Measurements from ENCODE around the gene YIPF7.

DNA sequence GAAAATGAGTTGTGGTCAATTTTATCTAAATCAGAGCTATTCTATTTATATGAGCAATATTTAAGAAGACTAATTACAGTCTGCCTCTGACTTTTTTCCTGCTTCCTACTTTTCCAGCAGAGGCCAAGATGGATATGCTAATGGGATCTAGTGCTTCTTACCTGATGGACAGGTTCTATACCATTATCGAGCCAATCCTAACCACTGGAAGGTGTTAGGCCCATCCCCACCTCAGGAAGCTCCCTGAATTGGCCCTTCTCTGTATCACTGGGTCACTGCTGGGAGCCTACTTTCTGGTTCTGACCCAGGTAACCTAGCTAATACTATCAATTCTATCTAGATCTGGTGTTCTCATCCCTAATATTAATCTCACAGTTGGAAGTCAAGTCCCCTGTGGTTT is 577 bp upstream of the YIPF7 start:
- no peak for TF ChIP-seq POLR2AphosphoS5 (IDR thresholded peaks at IDR 0.05)
- TF ChIP-seq, protein P1, sequence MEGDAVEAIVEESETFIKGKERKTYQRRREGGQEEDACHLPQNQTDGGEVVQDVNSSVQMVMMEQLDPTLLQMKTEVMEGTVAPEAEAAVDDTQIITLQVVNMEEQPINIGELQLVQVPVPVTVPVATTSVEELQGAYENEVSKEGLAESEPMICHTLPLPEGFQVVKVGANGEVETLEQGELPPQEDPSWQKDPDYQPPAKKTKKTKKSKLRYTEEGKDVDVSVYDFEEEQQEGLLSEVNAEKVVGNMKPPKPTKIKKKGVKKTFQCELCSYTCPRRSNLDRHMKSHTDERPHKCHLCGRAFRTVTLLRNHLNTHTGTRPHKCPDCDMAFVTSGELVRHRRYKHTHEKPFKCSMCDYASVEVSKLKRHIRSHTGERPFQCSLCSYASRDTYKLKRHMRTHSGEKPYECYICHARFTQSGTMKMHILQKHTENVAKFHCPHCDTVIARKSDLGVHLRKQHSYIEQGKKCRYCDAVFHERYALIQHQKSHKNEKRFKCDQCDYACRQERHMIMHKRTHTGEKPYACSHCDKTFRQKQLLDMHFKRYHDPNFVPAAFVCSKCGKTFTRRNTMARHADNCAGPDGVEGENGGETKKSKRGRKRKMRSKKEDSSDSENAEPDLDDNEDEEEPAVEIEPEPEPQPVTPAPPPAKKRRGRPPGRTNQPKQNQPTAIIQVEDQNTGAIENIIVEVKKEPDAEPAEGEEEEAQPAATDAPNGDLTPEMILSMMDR (IDR thresholded peaks at IDR 0.05), result no peak
- TF ChIP-seq POLR2A (IDR thresholded peaks at IDR 0.05), result no peak
- TF ChIP-seq EP300 (IDR thresholded peaks at IDR 0.05), result no peak
